HepG2 (cell line): ENCODE results near the gene OR1F1. TPM values are rescaled to one million over a fixed set of nuclear protein-coding genes. Genes with fewer than 3 reads are reported as not detected.

Source experiments
- CREM ChIP-seq, 2 experiments: sonication (generic) in 1 of 2; formaldehyde crosslinking in 1 of 2; IDR thresholded peaks; 2 replicates each; pipeline versions ENCODE4 v1.4.0 to v1.6.1; 2016 to 2020; ENCODE audit warnings: antibody characterized with exemption in 1 of 2, mild to moderate bottlenecking in 1 of 2, missing genetic modification reagents in 1 of 2
- GPBP1L1 ChIP-seq: sonication (generic); formaldehyde crosslinking; IDR thresholded peaks from 2 replicates; pipeline ENCODE4 v1.5.0; 2020; ENCODE audit warnings: mild to moderate bottlenecking, missing genetic modification reagents
- RBFOX2 ChIP-seq: fragments of 200-400 bp; formaldehyde crosslinking; IDR thresholded peaks from 2 replicates; pipeline ENCODE4 v1.6.1; 2017; ENCODE audit warnings: low read depth, mild to moderate bottlenecking, low read length
- RFX5 ChIP-seq: IDR thresholded peaks from 2 replicates; pipeline ENCODE4 v1.6.1; 2011; ENCODE audit warnings: low read depth, low read length, improper control_type of control experiment
- TAF1 ChIP-seq: sonication (generic); formaldehyde crosslinking; IDR thresholded peaks from 2 replicates; pipeline ENCODE4 v1.4.0; 2020; ENCODE audit warnings: missing genetic modification reagents
- USF2 ChIP-seq, 2 experiments: sonication (generic) in 1 of 2; formaldehyde crosslinking in 1 of 2; IDR thresholded peaks; 2 replicates each; pipeline versions ENCODE4 v1.5.1 to v1.6.1; 2011 to 2020; ENCODE audit warnings: borderline replicate concordance in 1 of 2, low read depth in 1 of 2, low read length in 1 of 2, mild to moderate bottlenecking in 1 of 2, missing genetic modification reagents in 1 of 2, moderate library complexity in 1 of 2
- ZNF18 ChIP-seq: sonication (generic); formaldehyde crosslinking; IDR thresholded peaks from 2 replicates; pipeline ENCODE4 v1.8.0; 2022; ENCODE audit warnings: mild to moderate bottlenecking, missing genetic modification reagents; ENCODE audit not compliant: insufficient replicate concordance
- ZNF780A ChIP-seq: sonication (generic); formaldehyde crosslinking; IDR thresholded peaks from 2 replicates; pipeline ENCODE4 v1.8.0; 2022; ENCODE audit warnings: mild to moderate bottlenecking, missing genetic modification reagents, moderate library complexity
- polyA plus RNA-seq, 8 experiments: library from polyadenylated mRNA; depleted of rRNA in 3 of 8; stranded (reverse) in 7 of 8; unstranded in 1 of 8; fragments of >200 nt; fragmentation: Illumina TruSeq in 4 of 8; extraction: Trizol in 4 of 8; gene quantifications; 2 replicates each; pipeline versions ENCODE4 v1.2.1 to v1.2.3, GENCODE V29; 2011 to 2016; ENCODE audit warnings: low read depth in 4 of 8, missing spikeins in 1 of 8, mixed read lengths in 1 of 8; ENCODE audit not compliant: insufficient read depth in 1 of 8
- total RNA-seq, 5 experiments: library from RNA; depleted of rRNA; stranded (reverse); fragments of >200 nt; fragmentation: Illumina TruSeq; extraction: Trizol; gene quantifications; 2 replicates each; pipeline ENCODE4 v1.2.3, GENCODE V29; 2016; ENCODE audit warnings: low read depth in 1 of 5
- TF ChIP-seq, protein P1 (sequence below): sonication (generic); formaldehyde crosslinking; IDR thresholded peaks from 2 replicates; pipeline ENCODE4 v1.4.0; 2020; ENCODE audit warnings: missing genetic modification reagents
- TF ChIP-seq, protein P2 (sequence below): sonication (generic); formaldehyde crosslinking; IDR thresholded peaks from 2 replicates; pipeline ENCODE4 v1.4.0; 2020; ENCODE audit warnings: mild to moderate bottlenecking, missing genetic modification reagents

Gene OR1F1
- total and polyA plus RNA-seq, 2 of the 13 experiments (the other 11 are each of a cell fraction or from before 2014, with no cell fraction given), result 0.90 TPM; not detected in 1

GRCh38 chr16:3234857-3235561 lies 47.0 kb downstream of the OR1F1 start, which contains the start of gene ZNF200 (continued):
- TF ChIP-seq GPBP1L1 (CRISPR knock-in tag), result no peak
- TF ChIP-seq ZNF18 (CRISPR knock-in tag), result no peak
- TF ChIP-seq CREM (IDR thresholded peaks at IDR 0.05), result peak; percentile 98
- peak; percentile 61 for TF ChIP-seq CREM (CRISPR knock-in tag; IDR thresholded peaks at IDR 0.05)
- TF ChIP-seq, protein P1, sequence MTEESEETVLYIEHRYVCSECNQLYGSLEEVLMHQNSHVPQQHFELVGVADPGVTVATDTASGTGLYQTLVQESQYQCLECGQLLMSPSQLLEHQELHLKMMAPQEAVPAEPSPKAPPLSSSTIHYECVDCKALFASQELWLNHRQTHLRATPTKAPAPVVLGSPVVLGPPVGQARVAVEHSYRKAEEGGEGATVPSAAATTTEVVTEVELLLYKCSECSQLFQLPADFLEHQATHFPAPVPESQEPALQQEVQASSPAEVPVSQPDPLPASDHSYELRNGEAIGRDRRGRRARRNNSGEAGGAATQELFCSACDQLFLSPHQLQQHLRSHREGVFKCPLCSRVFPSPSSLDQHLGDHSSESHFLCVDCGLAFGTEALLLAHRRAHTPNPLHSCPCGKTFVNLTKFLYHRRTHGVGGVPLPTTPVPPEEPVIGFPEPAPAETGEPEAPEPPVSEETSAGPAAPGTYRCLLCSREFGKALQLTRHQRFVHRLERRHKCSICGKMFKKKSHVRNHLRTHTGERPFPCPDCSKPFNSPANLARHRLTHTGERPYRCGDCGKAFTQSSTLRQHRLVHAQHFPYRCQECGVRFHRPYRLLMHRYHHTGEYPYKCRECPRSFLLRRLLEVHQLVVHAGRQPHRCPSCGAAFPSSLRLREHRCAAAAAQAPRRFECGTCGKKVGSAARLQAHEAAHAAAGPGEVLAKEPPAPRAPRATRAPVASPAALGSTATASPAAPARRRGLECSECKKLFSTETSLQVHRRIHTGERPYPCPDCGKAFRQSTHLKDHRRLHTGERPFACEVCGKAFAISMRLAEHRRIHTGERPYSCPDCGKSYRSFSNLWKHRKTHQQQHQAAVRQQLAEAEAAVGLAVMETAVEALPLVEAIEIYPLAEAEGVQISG (CRISPR knock-in tag), result peak; percentile 90
- TF ChIP-seq, protein P2, sequence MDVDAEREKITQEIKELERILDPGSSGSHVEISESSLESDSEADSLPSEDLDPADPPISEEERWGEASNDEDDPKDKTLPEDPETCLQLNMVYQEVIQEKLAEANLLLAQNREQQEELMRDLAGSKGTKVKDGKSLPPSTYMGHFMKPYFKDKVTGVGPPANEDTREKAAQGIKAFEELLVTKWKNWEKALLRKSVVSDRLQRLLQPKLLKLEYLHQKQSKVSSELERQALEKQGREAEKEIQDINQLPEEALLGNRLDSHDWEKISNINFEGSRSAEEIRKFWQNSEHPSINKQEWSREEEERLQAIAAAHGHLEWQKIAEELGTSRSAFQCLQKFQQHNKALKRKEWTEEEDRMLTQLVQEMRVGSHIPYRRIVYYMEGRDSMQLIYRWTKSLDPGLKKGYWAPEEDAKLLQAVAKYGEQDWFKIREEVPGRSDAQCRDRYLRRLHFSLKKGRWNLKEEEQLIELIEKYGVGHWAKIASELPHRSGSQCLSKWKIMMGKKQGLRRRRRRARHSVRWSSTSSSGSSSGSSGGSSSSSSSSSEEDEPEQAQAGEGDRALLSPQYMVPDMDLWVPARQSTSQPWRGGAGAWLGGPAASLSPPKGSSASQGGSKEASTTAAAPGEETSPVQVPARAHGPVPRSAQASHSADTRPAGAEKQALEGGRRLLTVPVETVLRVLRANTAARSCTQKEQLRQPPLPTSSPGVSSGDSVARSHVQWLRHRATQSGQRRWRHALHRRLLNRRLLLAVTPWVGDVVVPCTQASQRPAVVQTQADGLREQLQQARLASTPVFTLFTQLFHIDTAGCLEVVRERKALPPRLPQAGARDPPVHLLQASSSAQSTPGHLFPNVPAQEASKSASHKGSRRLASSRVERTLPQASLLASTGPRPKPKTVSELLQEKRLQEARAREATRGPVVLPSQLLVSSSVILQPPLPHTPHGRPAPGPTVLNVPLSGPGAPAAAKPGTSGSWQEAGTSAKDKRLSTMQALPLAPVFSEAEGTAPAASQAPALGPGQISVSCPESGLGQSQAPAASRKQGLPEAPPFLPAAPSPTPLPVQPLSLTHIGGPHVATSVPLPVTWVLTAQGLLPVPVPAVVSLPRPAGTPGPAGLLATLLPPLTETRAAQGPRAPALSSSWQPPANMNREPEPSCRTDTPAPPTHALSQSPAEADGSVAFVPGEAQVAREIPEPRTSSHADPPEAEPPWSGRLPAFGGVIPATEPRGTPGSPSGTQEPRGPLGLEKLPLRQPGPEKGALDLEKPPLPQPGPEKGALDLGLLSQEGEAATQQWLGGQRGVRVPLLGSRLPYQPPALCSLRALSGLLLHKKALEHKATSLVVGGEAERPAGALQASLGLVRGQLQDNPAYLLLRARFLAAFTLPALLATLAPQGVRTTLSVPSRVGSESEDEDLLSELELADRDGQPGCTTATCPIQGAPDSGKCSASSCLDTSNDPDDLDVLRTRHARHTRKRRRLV (CRISPR knock-in tag), result peak; percentile 70; the same call in 1 of the 2 replicates
- peak; percentile 76 for TF ChIP-seq RFX5
- no peak for TF ChIP-seq USF2 (IDR thresholded peaks at IDR 0.05; ENCODE audit: low read depth, low read length)
- TF ChIP-seq USF2 (CRISPR knock-in tag; IDR thresholded peaks at IDR 0.05; ENCODE audit: borderline replicate concordance), result no peak; the same call in 1 of the 2 replicates
- TF ChIP-seq ZNF780A (CRISPR knock-in tag), result no peak
- TF ChIP-seq TAF1 (CRISPR knock-in tag), result peak; percentile 83
- TF ChIP-seq RBFOX2, result peak; percentile 93
